ENCODE data around the gene PREB. TPM values are rescaled to one million over a fixed set of nuclear protein-coding genes. Genes with fewer than 3 reads are reported as not detected.

PREB gene
- total and polyA plus RNA-seq, 4 donors = 25.8 to 66.8 (median 43.5) TPM

DNA sequence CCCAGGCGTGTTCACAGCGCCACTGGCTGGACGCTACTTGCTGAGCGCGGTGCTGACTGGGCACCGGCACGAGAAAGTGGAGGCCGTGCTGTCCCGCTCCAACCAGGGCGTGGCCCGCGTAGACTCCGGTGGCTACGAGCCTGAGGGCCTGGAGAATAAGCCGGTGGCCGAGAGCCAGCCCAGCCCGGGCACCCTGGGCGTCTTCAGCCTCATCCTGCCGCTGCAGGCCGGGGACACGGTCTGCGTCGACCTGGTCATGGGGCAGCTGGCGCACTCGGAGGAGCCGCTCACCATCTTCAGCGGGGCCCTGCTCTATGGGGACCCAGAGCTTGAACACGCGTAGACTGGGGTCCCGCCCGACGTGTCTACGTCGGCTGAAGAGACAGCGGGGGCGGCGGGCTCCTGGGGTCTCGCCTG lies 48.8 kb downstream of the PREB start:
- Histone ChIP-seq H3K4me1 (ENCODE audit: control insufficient read depth in 5 of 5, insufficient read depth in 5 of 5, low read length in 5 of 5) (peaks cover 0 to 51% (median 6%) of the 10 kb centered on the region in 5 donors), H3K27ac (ENCODE audit: low read depth in 1 of 2, low read length in 1 of 2) (peak overlapping the region; percentile 92), H3K36me3 (ENCODE audit: control insufficient read depth in 4 of 4, insufficient read depth in 4 of 4, low read length in 4 of 4) (peaks cover 0 to 38% (median 8%) of the 10 kb centered on the region in 4 donors), H3K27me3 (ENCODE audit: control insufficient read depth in 3 of 3, insufficient read depth in 3 of 3, low read length in 2 of 3) (no peaks in the 10 kb centered on the region), H3K9ac (ENCODE audit: insufficient read depth in 1 of 2, low read length in 2 of 2) (no peak overlapping the region), H3K9me3 (ENCODE audit: control insufficient read depth in 4 of 4, insufficient read depth in 3 of 4, low read length in 3 of 4) (no peaks in the 10 kb centered on the region), H3K4me3 (peak overlapping the region; percentile 57)
- peak; percentile 50 for ATAC-seq (ENCODE audit: insufficient read depth, low FRiP score)
- WGBS, 2 donors = 0 to 1% methylated on average over 35 to 38 of the region's 38 CpGs
- peak; percentile 58 to 71 (median 58) for DNase-seq
- TF ChIP-seq, protein P1, sequence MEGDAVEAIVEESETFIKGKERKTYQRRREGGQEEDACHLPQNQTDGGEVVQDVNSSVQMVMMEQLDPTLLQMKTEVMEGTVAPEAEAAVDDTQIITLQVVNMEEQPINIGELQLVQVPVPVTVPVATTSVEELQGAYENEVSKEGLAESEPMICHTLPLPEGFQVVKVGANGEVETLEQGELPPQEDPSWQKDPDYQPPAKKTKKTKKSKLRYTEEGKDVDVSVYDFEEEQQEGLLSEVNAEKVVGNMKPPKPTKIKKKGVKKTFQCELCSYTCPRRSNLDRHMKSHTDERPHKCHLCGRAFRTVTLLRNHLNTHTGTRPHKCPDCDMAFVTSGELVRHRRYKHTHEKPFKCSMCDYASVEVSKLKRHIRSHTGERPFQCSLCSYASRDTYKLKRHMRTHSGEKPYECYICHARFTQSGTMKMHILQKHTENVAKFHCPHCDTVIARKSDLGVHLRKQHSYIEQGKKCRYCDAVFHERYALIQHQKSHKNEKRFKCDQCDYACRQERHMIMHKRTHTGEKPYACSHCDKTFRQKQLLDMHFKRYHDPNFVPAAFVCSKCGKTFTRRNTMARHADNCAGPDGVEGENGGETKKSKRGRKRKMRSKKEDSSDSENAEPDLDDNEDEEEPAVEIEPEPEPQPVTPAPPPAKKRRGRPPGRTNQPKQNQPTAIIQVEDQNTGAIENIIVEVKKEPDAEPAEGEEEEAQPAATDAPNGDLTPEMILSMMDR (IDR thresholded peaks at IDR 0.05; ENCODE audit: control extremely low read depth, extremely low read depth) = peak; percentile 65

GRCh38 chr2:27085062-27085672 lies 49.3 kb downstream of the PREB start:
- Histone ChIP-seq H3K36me3 (ENCODE audit: control insufficient read depth in 4 of 4, insufficient read depth in 4 of 4, low read length in 4 of 4) (peaks cover 0 to 43% (median 10%) of the 10 kb centered on the region in 4 donors), H3K27ac (ENCODE audit: low read depth in 1 of 2, low read length in 1 of 2) (peak overlapping the region; percentile 92), H3K9ac (ENCODE audit: insufficient read depth in 1 of 2, low read length in 2 of 2) (no peak overlapping the region), H3K9me3 (ENCODE audit: control insufficient read depth in 4 of 4, insufficient read depth in 3 of 4, low read length in 3 of 4) (no peaks in the 10 kb centered on the region), H3K4me1 (ENCODE audit: control insufficient read depth in 5 of 5, insufficient read depth in 5 of 5, low read length in 5 of 5) (peaks cover 0 to 56% (median 6%) of the 10 kb centered on the region in 5 donors), H3K27me3 (ENCODE audit: control insufficient read depth in 3 of 3, insufficient read depth in 3 of 3, low read length in 2 of 3) (no peaks in the 10 kb centered on the region), H3K4me3 (no peak overlapping the region)
- TF ChIP-seq, protein P1 (IDR thresholded peaks at IDR 0.05; ENCODE audit: control extremely low read depth, extremely low read depth) = no peak
- no peak for ATAC-seq (ENCODE audit: insufficient read depth, low FRiP score)
- WGBS, 2 donors = 60 to 66% methylated on average over 10 of the region's 10 CpGs
- DNase-seq = no peak

- DNase-seq (no peak), ATAC-seq (ENCODE audit: insufficient read depth, low FRiP score) (no peak)
- Histone ChIP-seq H3K4me3 (no peak overlapping the region), H3K27ac (ENCODE audit: low read depth in 1 of 2, low read length in 1 of 2) (no peak overlapping the region), H3K36me3 (ENCODE audit: control insufficient read depth in 4 of 4, insufficient read depth in 4 of 4, low read length in 4 of 4) (peaks cover 0 to 50% (median 11%) of the 10 kb centered on the region in 4 donors), H3K9me3 (ENCODE audit: control insufficient read depth in 4 of 4, insufficient read depth in 3 of 4, low read length in 3 of 4) (no peaks in the 10 kb centered on the region), H3K9ac (ENCODE audit: insufficient read depth in 1 of 2, low read length in 2 of 2) (no peak overlapping the region), H3K27me3 (ENCODE audit: control insufficient read depth in 3 of 3, insufficient read depth in 3 of 3, low read length in 2 of 3) (no peaks in the 10 kb centered on the region), H3K4me1 (ENCODE audit: control insufficient read depth in 5 of 5, insufficient read depth in 5 of 5, low read length in 5 of 5) (peaks cover 0 to 59% (median 6%) of the 10 kb centered on the region in 5 donors)
- TF ChIP-seq, protein P1 (IDR thresholded peaks at IDR 0.05; ENCODE audit: control extremely low read depth, extremely low read depth) = no peak
- 89% methylated on average over 6 of the region's 6 CpGs for WGBS, 2 donors
Measured at GRCh38 chr2:27084297-27085061, 50.0 kb downstream of the PREB start.

All from lung (tissue), 12 donors.